Gastroesophageal sphincter (tissue), 3 donors: ENCODE data around the gene CARD16.

ENCODE experiments used
- EP300 ChIP-seq: sonication (generic); formaldehyde crosslinking; IDR thresholded peaks from one replicate; pipeline ENCODE4 v1.6.1; 2017; ENCODE audit warnings: antibody characterized with exemption, mild to moderate bottlenecking
- POLR2AphosphoS5 ChIP-seq: sonication (generic); formaldehyde crosslinking; IDR thresholded peaks from one replicate; pipeline ENCODE4 v1.6.1; 2017; ENCODE audit warnings: antibody characterized with exemption
- TF ChIP-seq, protein P1 (sequence below), 4 experiments: fragments of 200-600 bp in 2 of 4; fragments of 450-650 bp in 2 of 4; sonication (generic) in 1 of 4; IDR thresholded peaks; one replicate each; pipeline ENCODE4 v1.5.1; 2017 to 2019; ENCODE audit warnings: antibody characterized with exemption in 4 of 4, mild to moderate bottlenecking in 2 of 4, moderate library complexity in 2 of 4

DNA sequence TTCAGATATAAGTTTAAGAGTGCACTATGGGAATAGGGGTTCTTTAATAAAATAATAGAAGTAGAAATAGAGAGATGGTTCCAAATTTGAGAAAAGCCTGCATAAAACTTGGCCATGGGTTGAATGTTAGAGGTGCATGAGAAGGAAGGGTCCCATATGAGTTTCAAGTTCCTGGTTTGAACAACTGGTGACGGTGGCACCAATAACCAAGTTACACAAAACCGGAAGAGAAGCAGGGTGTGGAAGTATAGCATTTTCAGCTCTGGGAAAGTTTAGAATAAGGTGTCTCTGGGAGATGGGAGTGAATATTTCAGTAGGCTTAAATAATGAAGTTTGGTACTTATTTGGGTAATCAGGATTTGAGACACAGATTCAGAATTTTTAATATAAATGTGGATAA, 12.6 kb downstream of the CARD16 start:
- TF ChIP-seq, protein P1, sequence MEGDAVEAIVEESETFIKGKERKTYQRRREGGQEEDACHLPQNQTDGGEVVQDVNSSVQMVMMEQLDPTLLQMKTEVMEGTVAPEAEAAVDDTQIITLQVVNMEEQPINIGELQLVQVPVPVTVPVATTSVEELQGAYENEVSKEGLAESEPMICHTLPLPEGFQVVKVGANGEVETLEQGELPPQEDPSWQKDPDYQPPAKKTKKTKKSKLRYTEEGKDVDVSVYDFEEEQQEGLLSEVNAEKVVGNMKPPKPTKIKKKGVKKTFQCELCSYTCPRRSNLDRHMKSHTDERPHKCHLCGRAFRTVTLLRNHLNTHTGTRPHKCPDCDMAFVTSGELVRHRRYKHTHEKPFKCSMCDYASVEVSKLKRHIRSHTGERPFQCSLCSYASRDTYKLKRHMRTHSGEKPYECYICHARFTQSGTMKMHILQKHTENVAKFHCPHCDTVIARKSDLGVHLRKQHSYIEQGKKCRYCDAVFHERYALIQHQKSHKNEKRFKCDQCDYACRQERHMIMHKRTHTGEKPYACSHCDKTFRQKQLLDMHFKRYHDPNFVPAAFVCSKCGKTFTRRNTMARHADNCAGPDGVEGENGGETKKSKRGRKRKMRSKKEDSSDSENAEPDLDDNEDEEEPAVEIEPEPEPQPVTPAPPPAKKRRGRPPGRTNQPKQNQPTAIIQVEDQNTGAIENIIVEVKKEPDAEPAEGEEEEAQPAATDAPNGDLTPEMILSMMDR (IDR thresholded peaks at IDR 0.05) = no peak
- TF ChIP-seq POLR2AphosphoS5 (no peak), EP300 (no peak)
